Parathyroid adenoma (tissue), 2 donors: Measurements from ENCODE around the gene CLIP2.
"Not testable (repeated sequence)": the region's sequence is repeated elsewhere in the genome, so short reads cannot be mapped to it uniquely, and the experiment has no call there.

Experiments
- H2AFZ ChIP-seq: fragments of 300-600 bp; sonication (generic); one replicate; pipeline ENCODE4 v1.7.0; 2017; ENCODE audit warnings: antibody characterized with exemption, mild to moderate bottlenecking
- H3K27ac ChIP-seq: fragments of 300-600 bp; sonication (generic); one replicate; pipeline ENCODE4 v1.7.0; 2017
- H3K27me3 ChIP-seq: fragments of 300-600 bp; sonication (generic); one replicate; pipeline ENCODE4 v1.7.0; 2017; ENCODE audit warnings: low read length; ENCODE audit not compliant: control insufficient read depth, insufficient read depth
- H3K36me3 ChIP-seq: fragments of 300-600 bp; sonication (generic); one replicate; pipeline ENCODE4 v1.7.0; 2017; ENCODE audit warnings: low read length; ENCODE audit not compliant: control insufficient read depth, insufficient read depth
- H3K4me1 ChIP-seq: fragments of 300-600 bp; sonication (generic); one replicate; pipeline ENCODE4 v1.7.0; 2017; ENCODE audit warnings: control low read depth
- H3K4me2 ChIP-seq: fragments of 300-600 bp; sonication (generic); one replicate; pipeline ENCODE4 v1.7.0; 2017; ENCODE audit warnings: low read length
- H3K4me3 ChIP-seq: fragments of 300-600 bp; sonication (generic); one replicate; pipeline ENCODE4 v1.7.0; 2017; ENCODE audit warnings: low read depth, low read length
- H3K79me2 ChIP-seq: fragments of 300-600 bp; sonication (generic); one replicate; pipeline ENCODE4 v1.7.0; 2017; ENCODE audit warnings: control low read depth
- H3K9ac ChIP-seq: fragments of 300-600 bp; sonication (generic); one replicate; pipeline ENCODE4 v1.7.0; 2017; ENCODE audit warnings: mild to moderate bottlenecking
- H3K9me3 ChIP-seq: fragments of 300-600 bp; sonication (generic); one replicate; pipeline ENCODE4 v1.7.0; 2017; ENCODE audit warnings: low read length; ENCODE audit not compliant: control insufficient read depth
- CTCF ChIP-seq: fragments of 300-600 bp; sonication (generic); IDR thresholded peaks from one replicate; pipeline ENCODE4 v1.7.0; 2017; ENCODE audit warnings: antibody characterized with exemption, mild to moderate bottlenecking
- donor health status: primary hyperparathyroidism.

Gene CLIP2

GRCh38 chr7:74398426-74398825 lies 109.2 kb downstream of the CLIP2 start:
- Histone ChIP-seq H3K9ac (no peak overlapping the region), H3K4me3 (no peak overlapping the region), H3K36me3 (no peaks in the 10 kb centered on the region), H3K4me1 (no peaks in the 10 kb centered on the region), H3K27me3 (no peaks in the 10 kb centered on the region), H3K79me2 (no peaks in the 10 kb centered on the region), H3K9me3 (no peaks in the 10 kb centered on the region), H3K4me2 (no peak overlapping the region), H2AFZ (no peak overlapping the region), H3K27ac (no peak overlapping the region)
- no peak for TF ChIP-seq CTCF

- Histone ChIP-seq H3K4me2 (no peak overlapping the region), H3K79me2 (no peaks in the 10 kb centered on the region), H3K9me3 (no peaks in the 10 kb centered on the region), H2AFZ (no peak overlapping the region), H3K9ac (no peak overlapping the region), H3K36me3 (no peaks in the 10 kb centered on the region), H3K27me3 (no peaks in the 10 kb centered on the region), H3K4me1 (no peaks in the 10 kb centered on the region), H3K4me3 (no peak overlapping the region), H3K27ac (no peak overlapping the region)
- TF ChIP-seq CTCF: no peak
These were observed 109.8 kb downstream of the CLIP2 start for GRCh38 chr7:74399006-74399405.

- H3K4me3 ChIP-seq: no peak overlapping the region
- no peak overlapping the region for H3K9ac ChIP-seq
- no peak overlapping the region for H2AFZ ChIP-seq
- TF ChIP-seq CTCF: no peak
- no peak overlapping the region for H3K4me2 ChIP-seq
- H3K9me3 ChIP-seq: no peaks in the 10 kb centered on the region
- H3K27me3 ChIP-seq: no peaks in the 10 kb centered on the region
- no peaks in the 10 kb centered on the region for H3K4me1 ChIP-seq
- H3K36me3 ChIP-seq: no peaks in the 10 kb centered on the region
- H3K27ac ChIP-seq: no peak overlapping the region
- H3K79me2 ChIP-seq: no peaks in the 10 kb centered on the region
These were observed 111.4 kb downstream of the CLIP2 start for GRCh38 chr7:74400420-74401136.

- H3K4me1 ChIP-seq: no peaks in the 10 kb centered on the region
These were observed 112.1 kb downstream of the CLIP2 start for GRCh38 chr7:74401137-74401859.

GRCh38 chr7:74402668-74403067 lies 113.5 kb downstream of the CLIP2 start:
- not testable (repeated sequence) for H3K4me1 ChIP-seq, H3K4me2 ChIP-seq, H2AFZ ChIP-seq, H3K79me2 ChIP-seq, H3K4me3 ChIP-seq, H3K36me3 ChIP-seq, H3K27me3 ChIP-seq, H3K9ac ChIP-seq, H3K27ac ChIP-seq, H3K9me3 ChIP-seq

More at GRCh38 chr7:74401137-74401859, 112.1 kb downstream of the CLIP2 start:
- no peak overlapping the region for H3K4me3 ChIP-seq
- H3K79me2 ChIP-seq: no peaks in the 10 kb centered on the region
- TF ChIP-seq CTCF: peak; percentile 99
- H3K36me3 ChIP-seq: no peaks in the 10 kb centered on the region
- no peak overlapping the region for H3K9ac ChIP-seq
- no peaks in the 10 kb centered on the region for H3K9me3 ChIP-seq
- H3K27me3 ChIP-seq: no peaks in the 10 kb centered on the region
- H3K27ac ChIP-seq: no peak overlapping the region
- no peak overlapping the region for H3K4me2 ChIP-seq
- no peak overlapping the region for H2AFZ ChIP-seq
